Testis (tissue), 2 donors: ENCODE data around the gene EHBP1.

Source experiments
- POLR2A ChIP-seq: fragments of 450-650 bp; IDR thresholded peaks from one replicate; pipeline ENCODE4 v1.6.1; 2017; ENCODE audit warnings: antibody characterized with exemption, mild to moderate bottlenecking, moderate library complexity
- TF ChIP-seq, protein P1 (sequence below), 3 experiments: fragments of 450-650 bp in 2 of 3; fragments of 200-600 bp in 1 of 3; sonication (generic) in 1 of 3; IDR thresholded peaks; one replicate each; pipeline ENCODE4 v1.5.1; 2016 to 2019; ENCODE audit warnings: antibody characterized with exemption in 3 of 3, mild to moderate bottlenecking in 2 of 3, moderate library complexity in 1 of 3

DNA sequence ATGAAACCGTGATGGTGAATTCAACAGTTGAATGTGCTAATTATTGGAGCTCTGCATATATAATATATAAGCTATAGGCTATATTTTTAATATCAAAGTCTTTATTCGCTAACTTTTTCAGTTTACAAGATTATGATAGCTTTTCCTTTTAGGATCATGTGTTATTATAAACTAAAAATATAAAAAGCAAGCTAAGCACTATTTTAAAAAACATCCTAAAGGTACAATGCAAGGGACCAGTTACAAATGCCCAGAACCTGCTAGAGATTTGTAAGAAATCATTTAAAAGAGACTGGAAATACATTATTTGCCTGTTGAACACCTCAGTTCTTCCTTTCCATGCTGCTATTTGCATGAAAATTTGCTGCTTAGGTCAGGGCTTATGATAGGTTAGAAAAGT, 43.4 kb upstream of the EHBP1 start:
- TF ChIP-seq, protein P1, sequence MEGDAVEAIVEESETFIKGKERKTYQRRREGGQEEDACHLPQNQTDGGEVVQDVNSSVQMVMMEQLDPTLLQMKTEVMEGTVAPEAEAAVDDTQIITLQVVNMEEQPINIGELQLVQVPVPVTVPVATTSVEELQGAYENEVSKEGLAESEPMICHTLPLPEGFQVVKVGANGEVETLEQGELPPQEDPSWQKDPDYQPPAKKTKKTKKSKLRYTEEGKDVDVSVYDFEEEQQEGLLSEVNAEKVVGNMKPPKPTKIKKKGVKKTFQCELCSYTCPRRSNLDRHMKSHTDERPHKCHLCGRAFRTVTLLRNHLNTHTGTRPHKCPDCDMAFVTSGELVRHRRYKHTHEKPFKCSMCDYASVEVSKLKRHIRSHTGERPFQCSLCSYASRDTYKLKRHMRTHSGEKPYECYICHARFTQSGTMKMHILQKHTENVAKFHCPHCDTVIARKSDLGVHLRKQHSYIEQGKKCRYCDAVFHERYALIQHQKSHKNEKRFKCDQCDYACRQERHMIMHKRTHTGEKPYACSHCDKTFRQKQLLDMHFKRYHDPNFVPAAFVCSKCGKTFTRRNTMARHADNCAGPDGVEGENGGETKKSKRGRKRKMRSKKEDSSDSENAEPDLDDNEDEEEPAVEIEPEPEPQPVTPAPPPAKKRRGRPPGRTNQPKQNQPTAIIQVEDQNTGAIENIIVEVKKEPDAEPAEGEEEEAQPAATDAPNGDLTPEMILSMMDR (IDR thresholded peaks at IDR 0.05): no peak
- no peak for TF ChIP-seq POLR2A
